ENCODE measurements around the gene NDE1.

DNA sequence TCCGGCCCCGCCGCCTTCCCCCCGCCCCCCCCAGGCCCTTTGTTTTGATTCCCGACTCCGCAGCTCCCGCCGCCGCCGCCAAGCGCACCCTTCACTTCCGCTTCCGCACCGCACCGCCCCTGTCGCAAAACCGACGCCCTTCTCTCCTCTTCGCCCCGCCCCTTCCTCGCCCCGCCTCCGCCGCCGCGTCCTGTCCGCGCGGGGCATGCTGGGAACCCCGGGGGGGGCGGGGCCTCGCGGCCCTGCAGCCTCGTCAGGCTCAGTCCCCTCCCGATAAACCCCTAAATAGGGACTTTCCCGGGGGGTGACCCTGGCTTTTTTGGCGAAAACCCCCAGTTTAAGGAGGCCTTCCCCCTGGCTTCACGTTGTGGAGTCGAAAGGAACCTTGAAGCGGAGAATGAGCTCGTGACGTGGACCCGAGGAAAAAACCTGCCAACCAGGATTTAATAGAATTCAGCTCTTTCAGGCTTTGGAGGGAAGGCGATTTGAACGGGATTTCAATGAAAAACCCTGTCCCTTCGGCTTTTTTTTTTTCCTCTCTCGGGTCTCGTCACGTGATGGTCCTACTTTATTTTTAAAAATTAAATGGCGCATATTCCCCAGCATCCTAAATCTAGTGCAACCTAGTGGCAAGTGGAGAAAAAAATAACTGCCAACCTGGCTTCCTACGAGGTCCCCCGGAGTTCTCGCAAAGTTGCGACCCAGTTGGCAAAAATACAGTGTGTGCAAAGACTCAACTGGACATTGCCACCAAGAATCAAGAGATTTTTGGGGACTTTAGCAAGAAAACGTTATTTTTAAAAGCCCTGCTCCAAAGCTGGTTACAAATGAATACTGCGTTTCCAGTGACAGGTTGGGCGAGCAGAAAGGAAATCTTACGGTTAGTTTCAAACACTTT lies 6.7 kb upstream of the NDE1 start, which contains the start of gene MARF1:
- TF ChIP-seq, protein P1, sequence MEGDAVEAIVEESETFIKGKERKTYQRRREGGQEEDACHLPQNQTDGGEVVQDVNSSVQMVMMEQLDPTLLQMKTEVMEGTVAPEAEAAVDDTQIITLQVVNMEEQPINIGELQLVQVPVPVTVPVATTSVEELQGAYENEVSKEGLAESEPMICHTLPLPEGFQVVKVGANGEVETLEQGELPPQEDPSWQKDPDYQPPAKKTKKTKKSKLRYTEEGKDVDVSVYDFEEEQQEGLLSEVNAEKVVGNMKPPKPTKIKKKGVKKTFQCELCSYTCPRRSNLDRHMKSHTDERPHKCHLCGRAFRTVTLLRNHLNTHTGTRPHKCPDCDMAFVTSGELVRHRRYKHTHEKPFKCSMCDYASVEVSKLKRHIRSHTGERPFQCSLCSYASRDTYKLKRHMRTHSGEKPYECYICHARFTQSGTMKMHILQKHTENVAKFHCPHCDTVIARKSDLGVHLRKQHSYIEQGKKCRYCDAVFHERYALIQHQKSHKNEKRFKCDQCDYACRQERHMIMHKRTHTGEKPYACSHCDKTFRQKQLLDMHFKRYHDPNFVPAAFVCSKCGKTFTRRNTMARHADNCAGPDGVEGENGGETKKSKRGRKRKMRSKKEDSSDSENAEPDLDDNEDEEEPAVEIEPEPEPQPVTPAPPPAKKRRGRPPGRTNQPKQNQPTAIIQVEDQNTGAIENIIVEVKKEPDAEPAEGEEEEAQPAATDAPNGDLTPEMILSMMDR (IDR thresholded peaks at IDR 0.05 in 4 of 5, conservative IDR thresholded peaks at IDR 0.05 in 1 of 5): peak; percentile 28 to 61 (median 46)
- TF ChIP-seq POLR2A (IDR thresholded peaks at IDR 0.05): peak; percentile 98

Measured in gastrocnemius medialis (tissue), 4 donors.